GM18526 (cell line): Measurements from ENCODE around the gene LFNG.

Source experiments
- POLR2A ChIP-seq: IDR thresholded peaks from 3 replicates; pipeline ENCODE4 v1.6.1; 2011; ENCODE audit not compliant: insufficient read length; ENCODE audit errors: extremely low read depth

Gene LFNG

DNA sequence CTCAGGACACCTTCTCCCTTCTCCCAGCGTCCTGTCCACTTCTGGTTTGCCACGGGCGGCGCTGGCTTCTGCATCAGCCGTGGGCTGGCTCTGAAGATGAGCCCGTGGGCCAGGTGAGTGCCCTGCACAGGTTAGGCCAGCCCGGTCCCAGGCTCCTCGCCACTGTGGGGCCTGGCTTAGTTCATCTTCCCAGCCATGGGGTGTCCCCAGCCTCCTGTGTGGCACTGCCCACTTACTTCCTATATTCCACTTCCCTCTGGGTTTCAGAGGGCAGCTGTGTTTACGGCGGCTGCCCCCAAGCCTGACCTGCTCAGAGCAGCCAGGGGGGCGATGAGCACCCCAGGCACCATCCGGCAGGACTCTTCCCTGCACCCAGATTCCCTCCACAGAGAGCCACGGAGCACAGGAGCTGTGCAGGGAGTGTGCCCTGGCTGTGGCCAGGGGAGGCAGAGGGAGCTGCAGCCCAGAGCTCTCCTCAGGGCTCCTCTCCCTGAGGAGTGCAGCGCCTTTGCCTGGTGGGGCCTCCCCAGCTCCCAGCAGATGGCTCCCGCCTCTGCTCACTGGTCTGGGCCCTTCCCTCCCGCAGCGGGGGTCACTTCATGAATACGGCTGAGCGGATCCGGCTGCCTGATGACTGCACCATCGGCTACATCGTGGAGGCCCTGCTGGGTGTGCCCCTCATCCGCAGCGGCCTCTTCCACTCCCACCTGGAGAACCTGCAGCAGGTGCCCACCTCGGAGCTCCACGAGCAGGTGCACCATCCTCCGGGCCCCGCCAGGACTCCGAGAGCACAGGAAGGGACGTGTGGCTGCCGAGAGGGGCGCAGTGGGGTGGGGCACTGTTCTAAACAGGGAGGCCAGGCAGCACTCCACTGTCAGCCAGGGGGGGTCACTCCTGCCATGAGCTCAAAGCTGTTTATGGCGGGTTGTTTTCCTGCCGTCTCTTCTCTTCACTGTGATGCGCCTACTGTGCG is 6.4 kb downstream of the LFNG start:
- no peak for TF ChIP-seq POLR2A

DNA sequence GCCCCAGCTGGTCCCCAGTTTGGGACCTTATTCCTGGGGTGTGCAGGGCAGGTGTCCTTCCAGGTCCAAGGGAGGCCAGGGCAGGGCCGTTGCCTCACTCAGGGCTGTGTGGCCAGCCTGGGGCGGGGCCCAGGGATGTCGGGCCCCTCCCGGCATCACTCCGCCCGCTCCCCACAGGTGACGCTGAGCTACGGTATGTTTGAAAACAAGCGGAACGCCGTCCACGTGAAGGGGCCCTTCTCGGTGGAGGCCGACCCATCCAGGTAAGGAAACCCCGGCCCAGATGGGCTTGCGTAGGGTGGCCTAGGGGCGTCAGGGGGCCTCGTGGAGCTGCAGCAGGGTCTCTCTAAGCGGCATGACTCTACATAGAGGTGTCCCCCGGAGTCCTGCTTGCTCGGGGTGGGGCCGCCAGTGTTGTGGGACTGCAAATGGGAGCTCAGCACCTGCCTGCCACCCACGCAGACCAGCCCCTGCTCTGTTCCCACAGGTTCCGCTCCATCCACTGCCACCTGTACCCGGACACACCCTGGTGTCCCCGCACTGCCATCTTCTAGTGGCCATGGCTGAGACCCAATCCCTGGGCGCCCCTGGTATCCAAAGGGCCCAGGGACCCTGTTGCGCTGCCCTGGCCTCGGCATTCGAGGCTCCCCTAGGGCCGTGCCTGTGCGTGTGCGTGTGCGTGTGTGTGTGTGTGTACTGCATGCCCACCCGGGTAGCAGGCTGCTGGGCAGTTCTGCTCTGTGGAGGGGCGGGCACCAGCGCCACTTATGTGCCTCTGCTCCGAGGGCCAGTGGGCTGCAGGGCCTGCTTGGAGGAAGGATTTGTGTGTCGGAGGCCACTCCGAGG is 7.3 kb downstream of the LFNG start:
- TF ChIP-seq POLR2A = no peak

DNA sequence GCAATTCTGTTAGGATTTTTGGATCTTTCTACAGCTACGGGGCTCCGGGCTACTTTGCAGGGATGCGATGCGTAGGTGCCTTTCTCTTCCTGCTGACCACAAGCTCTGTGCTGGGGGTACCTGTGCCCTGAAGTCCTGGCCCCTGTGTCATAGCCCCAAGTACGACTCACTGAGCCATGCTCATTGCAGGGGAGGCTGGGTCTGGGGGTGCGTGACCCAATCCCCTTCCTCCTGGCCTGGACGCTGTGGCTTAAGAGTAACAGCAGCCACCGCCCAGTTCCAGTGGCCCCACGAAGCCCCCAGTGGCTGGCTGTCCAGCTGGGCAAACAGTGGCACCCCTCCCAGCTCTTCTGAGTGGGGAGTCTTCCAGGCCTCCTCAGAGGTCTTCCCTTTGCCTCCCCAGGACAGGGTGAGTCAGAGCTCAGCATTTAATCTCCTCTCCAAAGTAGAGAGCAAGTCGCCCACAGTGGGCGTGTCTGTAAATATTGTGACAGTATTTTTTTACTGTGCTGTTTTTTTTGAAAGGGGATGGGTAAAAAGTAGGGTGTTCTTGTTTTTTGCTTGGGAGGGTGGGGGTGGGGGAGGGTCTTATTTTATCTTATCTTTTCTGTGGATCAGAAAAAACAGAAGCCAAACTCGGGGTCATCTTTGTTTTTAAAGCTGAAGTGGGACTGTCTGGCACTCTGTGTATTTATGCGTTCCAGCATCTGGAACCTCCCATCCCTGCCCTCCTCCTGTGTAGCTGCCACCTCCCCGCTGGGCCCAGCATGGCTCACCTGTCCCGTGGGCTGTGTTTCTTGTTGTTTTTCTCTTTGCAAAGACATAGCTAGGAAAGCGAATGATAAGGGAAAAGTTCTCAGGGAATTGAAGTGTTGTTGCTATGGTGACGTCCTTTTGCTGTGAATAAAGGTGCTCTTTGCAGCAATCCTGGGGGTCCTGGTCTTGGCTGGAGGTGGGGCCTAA is 8.2 kb downstream of the LFNG start:
- TF ChIP-seq POLR2A = no peak

GRCh38 chr7:2528481-2529095 is 9.0 kb downstream of the LFNG start:
- TF ChIP-seq POLR2A = no peak

GRCh38 chr7:2529161-2530070 is 9.8 kb downstream of the LFNG start:
- TF ChIP-seq POLR2A = peak; percentile 10

DNA sequence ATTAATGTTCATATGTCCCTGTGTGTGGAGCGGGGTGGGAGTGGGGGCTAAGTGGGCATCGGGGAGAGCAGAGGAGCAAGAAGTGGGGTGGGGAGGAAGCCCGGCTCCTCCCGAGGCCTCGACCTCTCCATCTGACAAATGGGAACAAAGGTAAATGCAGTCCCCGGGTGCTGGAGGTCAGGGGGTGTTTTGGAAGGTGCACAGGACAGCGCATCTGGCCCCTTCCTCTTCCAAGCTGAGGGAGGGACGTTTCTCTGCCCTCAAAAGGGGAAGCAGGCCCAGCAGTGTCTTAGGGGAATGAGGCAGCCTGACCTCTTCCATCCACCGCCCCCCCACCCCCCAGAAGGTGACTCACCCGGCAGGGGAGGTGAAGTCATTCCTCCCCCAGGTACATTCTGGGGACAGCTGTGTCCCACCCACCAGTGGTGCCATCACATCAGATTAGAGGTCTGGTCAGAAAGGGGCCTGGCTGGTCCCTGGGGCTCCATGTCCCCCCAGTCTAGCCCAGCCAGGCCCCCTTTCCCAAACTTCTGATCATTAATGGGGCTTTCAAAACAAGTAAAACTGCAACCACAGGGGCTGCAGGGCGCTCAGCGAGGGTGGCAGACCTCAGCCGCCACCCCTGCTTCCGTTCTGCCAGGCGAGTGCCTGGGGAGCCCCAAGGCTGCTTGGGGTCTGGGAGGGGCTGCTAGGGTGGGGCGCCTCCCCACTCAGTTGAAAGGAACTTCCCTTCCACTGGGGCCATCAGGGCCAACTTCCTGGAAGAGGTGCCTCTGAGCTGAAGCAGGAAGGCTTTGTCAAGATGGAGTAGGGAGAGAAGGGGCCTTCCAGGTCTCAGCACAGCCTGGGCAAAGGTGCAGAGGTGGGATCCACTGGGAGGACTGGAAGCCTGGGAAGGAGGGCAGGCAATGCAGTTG is 10.8 kb downstream of the LFNG start:
- TF ChIP-seq POLR2A = peak; percentile 49

GRCh38 chr7:2537981-2538851 is 18.6 kb downstream of the LFNG start:
- TF ChIP-seq POLR2A = no peak

GRCh38 chr7:2539031-2539911 is 19.7 kb downstream of the LFNG start:
- TF ChIP-seq POLR2A = no peak

- TF ChIP-seq POLR2A = no peak
These were observed 20.6 kb downstream of the LFNG start for GRCh38 chr7:2540133-2540532.

DNA sequence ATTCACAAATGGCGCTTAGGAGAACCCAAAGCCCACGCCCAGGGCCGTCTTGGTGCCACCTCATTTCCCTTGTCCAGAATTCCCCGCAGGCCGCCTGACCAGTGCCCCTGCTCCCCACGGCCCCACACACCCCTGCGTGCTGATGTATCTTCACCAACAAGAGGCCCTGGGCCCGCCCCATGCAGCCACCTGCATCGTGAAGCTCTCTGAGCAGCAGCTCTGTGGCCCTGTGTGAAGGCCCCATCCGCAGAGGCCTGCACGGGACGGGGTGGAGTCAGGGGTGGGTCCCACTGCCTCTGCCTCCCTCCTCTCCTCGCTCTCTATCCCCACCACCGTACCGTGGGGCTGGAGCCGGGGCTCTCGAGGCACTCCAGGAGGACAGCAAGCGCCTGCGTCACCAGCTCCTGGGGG is 21.1 kb downstream of the LFNG start:
- TF ChIP-seq POLR2A = no peak
